K562 (cell line): ENCODE measurements around the gene NAT14. TPM values are rescaled to one million over a fixed set of nuclear protein-coding genes. Genes with fewer than 3 reads are reported as not detected.

Experiments used
- ATF1 ChIP-seq, 2 experiments: fragments of 450-650 bp in 1 of 2; IDR thresholded peaks; 2 replicates each; pipeline ENCODE4 v1.6.1; 2016; ENCODE audit warnings: missing compliant biosample characterization in 1 of 2, missing genetic modification characterization in 1 of 2
- CEBPG ChIP-seq, 3 experiments: fragments of 200-800 bp in 1 of 3; sonication (Bioruptor generic) in 1 of 3; sonication (generic) in 1 of 3; formaldehyde crosslinking in 1 of 3; IDR thresholded peaks in 2 of 3; conservative IDR thresholded peaks in 1 of 3; 2 replicates each; pipeline versions ENCODE4 v1.6.1 to v1.8.0; 2016 to 2022; ENCODE audit warnings: missing compliant biosample characterization in 2 of 3, missing genetic modification characterization in 2 of 3, mild to moderate bottlenecking in 1 of 3, missing genetic modification reagents in 1 of 3
- ELF1 ChIP-seq: fragments of 200-800 bp; sonication (Bioruptor generic); IDR thresholded peaks from 2 replicates; pipeline ENCODE4 v1.6.1; 2016; ENCODE audit warnings: missing genetic modification characterization, missing compliant biosample characterization
- ETV5 ChIP-seq: sonication (generic); formaldehyde crosslinking; IDR thresholded peaks from 2 replicates; pipeline ENCODE4 v1.4.0; 2020; ENCODE audit warnings: low read depth, mild to moderate bottlenecking, missing genetic modification reagents
- FOSL1 ChIP-seq: fragments of 200-800 bp; sonication (Bioruptor generic); conservative IDR thresholded peaks from 2 replicates; pipeline ENCODE4 v1.6.1; 2016; ENCODE audit warnings: missing genetic modification characterization, missing compliant biosample characterization
- FOXJ2 ChIP-seq: fragments of 200-800 bp; sonication (Bioruptor generic); IDR thresholded peaks from 2 replicates; pipeline ENCODE4 v1.6.1; 2016; ENCODE audit warnings: missing genetic modification characterization, missing compliant biosample characterization
- L3MBTL2 ChIP-seq: fragments of 450-650 bp; IDR thresholded peaks from 2 replicates; pipeline ENCODE4 v1.6.1; 2016; ENCODE audit warnings: mild to moderate bottlenecking, moderate library complexity
- PRPF4 ChIP-seq: fragments of 200-400 bp; formaldehyde crosslinking; IDR thresholded peaks from one replicate; pipeline ENCODE4 v1.6.1; 2017; ENCODE audit warnings: low read length, low read depth, mild to moderate bottlenecking; ENCODE audit not compliant: insufficient read depth, poor library complexity, severe bottlenecking
- RCOR1 ChIP-seq, 2 experiments: IDR thresholded peaks; 2 replicates each; pipeline ENCODE4 v1.6.1; 2012; ENCODE audit warnings: low read depth in 2 of 2, low read length in 2 of 2, borderline replicate concordance in 1 of 2, improper control_type of control experiment in 1 of 2
- SMAD4 ChIP-seq: fragments of 250-450 bp; sonication (Bioruptor Pico); conservative IDR thresholded peaks from 2 replicates; pipeline ENCODE4 v1.8.0; 2021; ENCODE audit warnings: inconsistent platforms, mild to moderate bottlenecking, moderate library complexity
- TBL1XR1 ChIP-seq, 2 experiments: IDR thresholded peaks; 2 replicates each; pipeline ENCODE4 v1.6.1; 2012; ENCODE audit warnings: improper control_type of control experiment in 2 of 2, low read length in 2 of 2, mild to moderate bottlenecking in 1 of 2
- ZNF165 ChIP-seq: fragments of 250-450 bp; sonication (Bioruptor Pico); IDR thresholded peaks from 2 replicates; pipeline ENCODE4 v1.4.0; 2020; ENCODE audit warnings: borderline replicate concordance
- polyA plus RNA-seq, 8 experiments: library from polyadenylated mRNA; depleted of rRNA in 4 of 8; stranded (reverse) in 5 of 8; unstranded in 3 of 8; fragments of >200 nt; fragmentation: Nextera tagmentation in 2 of 8; fragmentation: Illumina TruSeq in 1 of 8; extraction: Ambion mirVana in 2 of 8; extraction: Trizol in 1 of 8; gene quantifications; 2 replicates each; pipeline versions ENCODE4 v1.2.1 to v1.2.3, GENCODE V29; 2011 to 2014; ENCODE audit warnings: inconsistent platforms in 1 of 8, missing spikeins in 1 of 8
- total RNA-seq, 7 experiments: library from RNA; depleted of rRNA in 6 of 7; stranded (reverse); fragments of >200 nt in 6 of 7; fragmentation: Illumina TruSeq in 2 of 7; extraction: Trizol in 2 of 7; gene quantifications; 2 replicates each; pipeline versions ENCODE4 v1.2.1 to v1.2.3, GENCODE V29; 2011 to 2021; ENCODE audit warnings: low replicate concordance in 1 of 7
- TF ChIP-seq, protein P1 (sequence below): fragments of 450-650 bp; conservative IDR thresholded peaks from 2 replicates; pipeline ENCODE4 v1.6.1; 2016; ENCODE audit warnings: missing genetic modification characterization, low read depth, mild to moderate bottlenecking, missing compliant biosample characterization, moderate library complexity
- TF ChIP-seq, protein P2 (sequence below): fragments of 250-450 bp; sonication (Bioruptor Pico); IDR thresholded peaks from 2 replicates; pipeline ENCODE4 v1.8.0; 2022; ENCODE audit warnings: inconsistent platforms, mild to moderate bottlenecking, moderate library complexity, borderline replicate concordance
- TF ChIP-seq, protein P3 (sequence below): IDR thresholded peaks from 2 replicates; pipeline ENCODE4 v1.6.1; 2016; ENCODE audit warnings: missing genetic modification characterization, missing compliant biosample characterization
- TF ChIP-seq, protein P4 (sequence below): IDR thresholded peaks from 2 replicates; pipeline ENCODE4 v1.6.1; 2012; ENCODE audit warnings: low read depth, low read length, improper control_type of control experiment, borderline replicate concordance
- TF ChIP-seq, protein P5 (sequence below): sonication (generic); formaldehyde crosslinking; IDR thresholded peaks from 2 replicates; pipeline ENCODE4 v1.8.1; 2023; ENCODE audit warnings: mild to moderate bottlenecking, missing genetic modification reagents

The NAT14 gene
- total and polyA plus RNA-seq, 9 of the 15 experiments (the other 6 are each of a cell fraction or from before 2014, with no cell fraction given) = 2.4 to 77.0 (median 26.7) TPM

DNA sequence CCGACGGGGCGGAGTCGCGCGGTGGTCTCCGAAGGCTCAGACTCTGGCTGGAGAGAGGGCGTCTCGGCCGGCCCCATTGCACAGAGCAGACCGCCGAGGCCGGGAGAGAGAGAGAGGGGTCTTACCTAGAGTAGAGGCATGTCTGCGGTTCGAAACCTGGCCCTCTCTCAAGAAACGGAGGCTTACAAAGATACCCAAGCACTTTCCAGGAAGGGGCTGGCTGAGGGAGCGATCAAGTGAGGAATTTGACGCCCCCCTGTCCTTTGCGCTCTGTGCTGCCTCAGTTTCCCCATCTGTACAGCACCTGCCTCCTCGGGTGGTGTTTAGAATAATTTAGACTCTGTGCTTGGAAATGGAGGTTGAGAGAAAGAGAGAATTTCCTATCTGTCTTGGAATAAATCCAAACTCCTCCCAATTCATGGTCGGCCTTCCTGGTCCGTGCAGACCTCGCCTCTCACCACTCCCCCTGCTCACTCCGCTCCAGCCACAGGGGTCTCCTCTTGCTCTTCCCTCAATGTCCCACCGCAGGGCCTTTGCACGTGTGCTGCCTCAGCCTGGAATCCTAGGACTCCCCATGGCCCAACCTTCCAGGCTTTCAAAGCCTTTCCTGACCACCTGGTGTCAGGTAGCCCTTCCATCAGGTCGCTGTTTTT is 22.9 kb upstream of the NAT14 start (continued):
- TF ChIP-seq, protein P1, sequence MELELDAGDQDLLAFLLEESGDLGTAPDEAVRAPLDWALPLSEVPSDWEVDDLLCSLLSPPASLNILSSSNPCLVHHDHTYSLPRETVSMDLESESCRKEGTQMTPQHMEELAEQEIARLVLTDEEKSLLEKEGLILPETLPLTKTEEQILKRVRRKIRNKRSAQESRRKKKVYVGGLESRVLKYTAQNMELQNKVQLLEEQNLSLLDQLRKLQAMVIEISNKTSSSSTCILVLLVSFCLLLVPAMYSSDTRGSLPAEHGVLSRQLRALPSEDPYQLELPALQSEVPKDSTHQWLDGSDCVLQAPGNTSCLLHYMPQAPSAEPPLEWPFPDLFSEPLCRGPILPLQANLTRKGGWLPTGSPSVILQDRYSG (tag) = no peak
- TF ChIP-seq ZNF165 (CRISPR knock-in tag) (0 out of 2 replicates have a peak, but pooled peaks have one; percentile 21), L3MBTL2 (peak; percentile 28; the same call in 1 of the 2 replicates), RCOR1 (IDR thresholded peaks at IDR 0.05; ENCODE audit: borderline replicate concordance in 1 of 2, low read depth in 2 of 2, low read length in 2 of 2) (peak in 1 of 2 experiments; percentile 22; a peak in 1 of 4 replicates), TBL1XR1 (IDR thresholded peaks at IDR 0.05; ENCODE audit: low read length in 2 of 2) (no peak), ATF1 (CRISPR knock-in tag; IDR thresholded peaks at IDR 0.05) (no peak), ATF1 (tag; IDR thresholded peaks at IDR 0.05) (0 out of 2 replicates have a peak, but pooled peaks have one; percentile 62), ETV5 (peak; percentile 68; the same call in 1 of the 2 replicates), FOSL1 (tag) (no peak), SMAD4 (CRISPR knock-in tag) (no peak; the same call in none of the 2 replicates), PRPF4 (no peak), CEBPG (CRISPR knock-in tag; IDR thresholded peaks at IDR 0.05) (no peak), CEBPG (tag; conservative IDR thresholded peaks at IDR 0.05 in 1 of 2, IDR thresholded peaks at IDR 0.05 in 1 of 2) (no peak), ELF1 (tag) (peak; percentile 66), FOXJ2 (tag) (no peak)
- TF ChIP-seq, protein P2, sequence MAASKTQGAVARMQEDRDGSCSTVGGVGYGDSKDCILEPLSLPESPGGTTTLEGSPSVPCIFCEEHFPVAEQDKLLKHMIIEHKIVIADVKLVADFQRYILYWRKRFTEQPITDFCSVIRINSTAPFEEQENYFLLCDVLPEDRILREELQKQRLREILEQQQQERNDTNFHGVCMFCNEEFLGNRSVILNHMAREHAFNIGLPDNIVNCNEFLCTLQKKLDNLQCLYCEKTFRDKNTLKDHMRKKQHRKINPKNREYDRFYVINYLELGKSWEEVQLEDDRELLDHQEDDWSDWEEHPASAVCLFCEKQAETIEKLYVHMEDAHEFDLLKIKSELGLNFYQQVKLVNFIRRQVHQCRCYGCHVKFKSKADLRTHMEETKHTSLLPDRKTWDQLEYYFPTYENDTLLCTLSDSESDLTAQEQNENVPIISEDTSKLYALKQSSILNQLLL (CRISPR knock-in tag) = no peak
- TF ChIP-seq, protein P3, sequence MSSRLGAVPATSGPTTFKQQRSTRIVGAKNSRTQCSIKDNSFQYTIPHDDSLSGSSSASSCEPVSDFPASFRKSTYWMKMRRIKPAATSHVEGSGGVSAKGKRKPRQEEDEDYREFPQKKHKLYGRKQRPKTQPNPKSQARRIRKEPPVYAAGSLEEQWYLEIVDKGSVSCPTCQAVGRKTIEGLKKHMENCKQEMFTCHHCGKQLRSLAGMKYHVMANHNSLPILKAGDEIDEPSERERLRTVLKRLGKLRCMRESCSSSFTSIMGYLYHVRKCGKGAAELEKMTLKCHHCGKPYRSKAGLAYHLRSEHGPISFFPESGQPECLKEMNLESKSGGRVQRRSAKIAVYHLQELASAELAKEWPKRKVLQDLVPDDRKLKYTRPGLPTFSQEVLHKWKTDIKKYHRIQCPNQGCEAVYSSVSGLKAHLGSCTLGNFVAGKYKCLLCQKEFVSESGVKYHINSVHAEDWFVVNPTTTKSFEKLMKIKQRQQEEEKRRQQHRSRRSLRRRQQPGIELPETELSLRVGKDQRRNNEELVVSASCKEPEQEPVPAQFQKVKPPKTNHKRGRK (tag) = no peak
- TF ChIP-seq, protein P4, sequence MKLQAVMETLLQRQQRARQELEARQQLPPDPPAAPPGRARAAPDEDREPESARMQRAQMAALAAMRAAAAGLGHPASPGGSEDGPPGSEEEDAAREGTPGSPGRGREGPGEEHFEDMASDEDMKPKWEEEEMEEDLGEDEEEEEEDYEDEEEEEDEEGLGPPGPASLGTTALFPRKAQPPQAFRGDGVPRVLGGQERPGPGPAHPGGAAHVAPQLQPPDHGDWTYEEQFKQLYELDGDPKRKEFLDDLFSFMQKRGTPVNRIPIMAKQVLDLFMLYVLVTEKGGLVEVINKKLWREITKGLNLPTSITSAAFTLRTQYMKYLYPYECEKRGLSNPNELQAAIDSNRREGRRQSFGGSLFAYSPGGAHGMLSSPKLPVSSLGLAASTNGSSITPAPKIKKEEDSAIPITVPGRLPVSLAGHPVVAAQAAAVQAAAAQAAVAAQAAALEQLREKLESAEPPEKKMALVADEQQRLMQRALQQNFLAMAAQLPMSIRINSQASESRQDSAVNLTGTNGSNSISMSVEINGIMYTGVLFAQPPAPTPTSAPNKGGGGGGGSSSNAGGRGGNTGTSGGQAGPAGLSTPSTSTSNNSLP = no peak
- TF ChIP-seq, protein P5, sequence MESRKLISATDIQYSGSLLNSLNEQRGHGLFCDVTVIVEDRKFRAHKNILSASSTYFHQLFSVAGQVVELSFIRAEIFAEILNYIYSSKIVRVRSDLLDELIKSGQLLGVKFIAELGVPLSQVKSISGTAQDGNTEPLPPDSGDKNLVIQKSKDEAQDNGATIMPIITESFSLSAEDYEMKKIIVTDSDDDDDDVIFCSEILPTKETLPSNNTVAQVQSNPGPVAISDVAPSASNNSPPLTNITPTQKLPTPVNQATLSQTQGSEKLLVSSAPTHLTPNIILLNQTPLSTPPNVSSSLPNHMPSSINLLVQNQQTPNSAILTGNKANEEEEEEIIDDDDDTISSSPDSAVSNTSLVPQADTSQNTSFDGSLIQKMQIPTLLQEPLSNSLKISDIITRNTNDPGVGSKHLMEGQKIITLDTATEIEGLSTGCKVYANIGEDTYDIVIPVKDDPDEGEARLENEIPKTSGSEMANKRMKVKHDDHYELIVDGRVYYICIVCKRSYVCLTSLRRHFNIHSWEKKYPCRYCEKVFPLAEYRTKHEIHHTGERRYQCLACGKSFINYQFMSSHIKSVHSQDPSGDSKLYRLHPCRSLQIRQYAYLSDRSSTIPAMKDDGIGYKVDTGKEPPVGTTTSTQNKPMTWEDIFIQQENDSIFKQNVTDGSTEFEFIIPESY (CRISPR knock-in tag) = no peak
